Measurements from ENCODE around the gene BTBD1.

DNA sequence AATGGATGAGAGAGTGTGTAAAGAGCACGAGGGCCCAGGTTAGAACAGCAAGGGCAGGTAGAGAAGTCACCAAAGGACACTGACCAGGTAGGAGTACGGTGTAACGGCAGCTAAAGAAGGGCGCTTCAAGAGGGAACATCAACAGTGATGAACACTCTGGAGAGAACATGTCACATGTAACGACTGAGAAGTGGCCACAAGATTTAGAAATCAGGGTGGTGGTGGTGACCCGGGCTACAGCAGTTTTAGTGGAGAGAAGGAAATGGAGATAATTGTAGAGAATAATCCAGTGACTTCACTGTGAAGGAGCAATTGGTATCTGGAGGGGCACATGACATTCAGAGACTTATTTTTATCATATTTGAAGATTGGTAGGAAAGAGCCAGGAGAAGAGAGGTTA is 54.4 kb downstream of the BTBD1 start:
- TF ChIP-seq, protein P1, sequence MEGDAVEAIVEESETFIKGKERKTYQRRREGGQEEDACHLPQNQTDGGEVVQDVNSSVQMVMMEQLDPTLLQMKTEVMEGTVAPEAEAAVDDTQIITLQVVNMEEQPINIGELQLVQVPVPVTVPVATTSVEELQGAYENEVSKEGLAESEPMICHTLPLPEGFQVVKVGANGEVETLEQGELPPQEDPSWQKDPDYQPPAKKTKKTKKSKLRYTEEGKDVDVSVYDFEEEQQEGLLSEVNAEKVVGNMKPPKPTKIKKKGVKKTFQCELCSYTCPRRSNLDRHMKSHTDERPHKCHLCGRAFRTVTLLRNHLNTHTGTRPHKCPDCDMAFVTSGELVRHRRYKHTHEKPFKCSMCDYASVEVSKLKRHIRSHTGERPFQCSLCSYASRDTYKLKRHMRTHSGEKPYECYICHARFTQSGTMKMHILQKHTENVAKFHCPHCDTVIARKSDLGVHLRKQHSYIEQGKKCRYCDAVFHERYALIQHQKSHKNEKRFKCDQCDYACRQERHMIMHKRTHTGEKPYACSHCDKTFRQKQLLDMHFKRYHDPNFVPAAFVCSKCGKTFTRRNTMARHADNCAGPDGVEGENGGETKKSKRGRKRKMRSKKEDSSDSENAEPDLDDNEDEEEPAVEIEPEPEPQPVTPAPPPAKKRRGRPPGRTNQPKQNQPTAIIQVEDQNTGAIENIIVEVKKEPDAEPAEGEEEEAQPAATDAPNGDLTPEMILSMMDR (IDR thresholded peaks at IDR 0.05) = no peak
- no peak for TF ChIP-seq POLR2A (IDR thresholded peaks at IDR 0.05)
